H1 (cell line): ENCODE results near the gene ABLIM1. TPM values are rescaled to one million over a fixed set of nuclear protein-coding genes. Genes with fewer than 3 reads are reported as not detected.

Source experiments
- EGR1 ChIP-seq: IDR thresholded peaks from 2 replicates; pipeline ENCODE4 v1.6.1; 2011; ENCODE audit warnings: low read depth, low read length, borderline replicate concordance
- EP300 ChIP-seq, 2 experiments: IDR thresholded peaks; 1 replicate in 1 of 2; 2 replicates in 1 of 2; pipeline ENCODE4 v1.6.1; 2011 to 2012; ENCODE audit warnings: low read depth in 2 of 2, low read length in 2 of 2, mild to moderate bottlenecking in 2 of 2, borderline replicate concordance in 1 of 2, inconsistent platforms in 1 of 2, moderate library complexity in 1 of 2
- PHF8 ChIP-seq: fragments of 200-600 bp; sonication (generic); conservative IDR thresholded peaks from 2 replicates; pipeline ENCODE4 v1.7.1; 2012; ENCODE audit warnings: low read depth, mild to moderate bottlenecking, inconsistent platforms, low read length, moderate library complexity
- RNF2 ChIP-seq: fragments of 200-900, 300-1000 bp; sonication (generic); IDR thresholded peaks from 2 replicates; pipeline ENCODE4 v1.7.1; 2016; ENCODE audit warnings: borderline replicate concordance, low read depth, mild to moderate bottlenecking, antibody characterized with exemption, low read length; ENCODE audit not compliant: poor library complexity, severe bottlenecking; ENCODE audit errors: missing control alignments
- SRF ChIP-seq: IDR thresholded peaks from 2 replicates; pipeline ENCODE4 v1.6.1; 2011; ENCODE audit warnings: mild to moderate bottlenecking, low read depth, low read length, moderate library complexity
- SUZ12 ChIP-seq: fragments of 200-600 bp; sonication (generic); IDR thresholded peaks from 2 replicates; pipeline ENCODE4 v1.6.1; 2012; ENCODE audit warnings: mild to moderate bottlenecking, inconsistent platforms, low read length, moderate library complexity, mixed read lengths
- ZNF274 ChIP-seq: IDR thresholded peaks from 2 replicates; pipeline ENCODE4 v1.7.0; 2012; ENCODE audit warnings: low read length, borderline replicate concordance; ENCODE audit errors: extremely low read depth
- polyA plus RNA-seq, 7 experiments: library from polyadenylated mRNA; depleted of rRNA in 3 of 7; stranded (reverse) in 5 of 7; unstranded in 2 of 7; fragments of >200 nt in 5 of 7; fragments of 200-250 nt in 2 of 7; gene quantifications; 1 replicate in 5 of 7; 2 replicates in 1 of 7; 4 replicates in 1 of 7; pipeline versions ENCODE4 v1.2.1 to v1.2.3, GENCODE V29; 2011 to 2013; ENCODE audit warnings: missing spikeins in 2 of 7, mixed read lengths in 2 of 7
- total RNA-seq: library from RNA; stranded (reverse); fragmentation: NEBNext Ultra II Directional; extraction: Animal tissue kit (Norgen Biotek cat#: 25700); gene quantifications from 2 replicates; pipeline ENCODE4 v1.2.1, GENCODE V29; 2021
- TF ChIP-seq, protein P1 (sequence below): fragments of 300-600 bp; sonication (generic); IDR thresholded peaks from 2 replicates; pipeline ENCODE4 v1.7.1; 2012; ENCODE audit warnings: low read length, moderate library complexity, mild to moderate bottlenecking, inconsistent platforms; ENCODE audit not compliant: insufficient replicate concordance
- TF ChIP-seq, protein P2 (sequence below): IDR thresholded peaks from 2 replicates; pipeline ENCODE4 v1.6.1; 2012; ENCODE audit warnings: low read length, inconsistent platforms

The ABLIM1 gene
- total and polyA plus RNA-seq, 2 of the 8 experiments (the other 6 are each of a cell fraction or from before 2014, with no cell fraction given), result 51.2 to 51.7 TPM

DNA sequence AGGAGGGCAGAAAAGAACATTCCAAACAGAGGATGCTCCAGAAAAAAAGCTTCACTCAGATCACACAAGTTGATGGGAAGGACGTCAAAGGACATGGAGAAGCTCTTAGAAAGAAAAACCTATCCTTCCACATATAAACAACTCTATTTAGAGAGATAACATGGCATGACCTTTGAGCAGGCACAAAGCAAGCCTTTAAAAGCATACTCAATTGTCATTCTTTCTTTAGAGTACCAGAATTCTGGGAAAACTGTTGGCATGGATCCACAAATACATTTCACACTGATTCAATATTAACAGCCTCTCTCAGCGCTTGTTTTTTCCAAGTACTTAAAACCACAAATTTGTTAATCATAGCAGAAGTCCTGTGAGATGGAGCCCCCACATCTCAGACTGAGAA is 7.3 kb upstream of the ABLIM1 start (continued):
- TF ChIP-seq, protein P1, sequence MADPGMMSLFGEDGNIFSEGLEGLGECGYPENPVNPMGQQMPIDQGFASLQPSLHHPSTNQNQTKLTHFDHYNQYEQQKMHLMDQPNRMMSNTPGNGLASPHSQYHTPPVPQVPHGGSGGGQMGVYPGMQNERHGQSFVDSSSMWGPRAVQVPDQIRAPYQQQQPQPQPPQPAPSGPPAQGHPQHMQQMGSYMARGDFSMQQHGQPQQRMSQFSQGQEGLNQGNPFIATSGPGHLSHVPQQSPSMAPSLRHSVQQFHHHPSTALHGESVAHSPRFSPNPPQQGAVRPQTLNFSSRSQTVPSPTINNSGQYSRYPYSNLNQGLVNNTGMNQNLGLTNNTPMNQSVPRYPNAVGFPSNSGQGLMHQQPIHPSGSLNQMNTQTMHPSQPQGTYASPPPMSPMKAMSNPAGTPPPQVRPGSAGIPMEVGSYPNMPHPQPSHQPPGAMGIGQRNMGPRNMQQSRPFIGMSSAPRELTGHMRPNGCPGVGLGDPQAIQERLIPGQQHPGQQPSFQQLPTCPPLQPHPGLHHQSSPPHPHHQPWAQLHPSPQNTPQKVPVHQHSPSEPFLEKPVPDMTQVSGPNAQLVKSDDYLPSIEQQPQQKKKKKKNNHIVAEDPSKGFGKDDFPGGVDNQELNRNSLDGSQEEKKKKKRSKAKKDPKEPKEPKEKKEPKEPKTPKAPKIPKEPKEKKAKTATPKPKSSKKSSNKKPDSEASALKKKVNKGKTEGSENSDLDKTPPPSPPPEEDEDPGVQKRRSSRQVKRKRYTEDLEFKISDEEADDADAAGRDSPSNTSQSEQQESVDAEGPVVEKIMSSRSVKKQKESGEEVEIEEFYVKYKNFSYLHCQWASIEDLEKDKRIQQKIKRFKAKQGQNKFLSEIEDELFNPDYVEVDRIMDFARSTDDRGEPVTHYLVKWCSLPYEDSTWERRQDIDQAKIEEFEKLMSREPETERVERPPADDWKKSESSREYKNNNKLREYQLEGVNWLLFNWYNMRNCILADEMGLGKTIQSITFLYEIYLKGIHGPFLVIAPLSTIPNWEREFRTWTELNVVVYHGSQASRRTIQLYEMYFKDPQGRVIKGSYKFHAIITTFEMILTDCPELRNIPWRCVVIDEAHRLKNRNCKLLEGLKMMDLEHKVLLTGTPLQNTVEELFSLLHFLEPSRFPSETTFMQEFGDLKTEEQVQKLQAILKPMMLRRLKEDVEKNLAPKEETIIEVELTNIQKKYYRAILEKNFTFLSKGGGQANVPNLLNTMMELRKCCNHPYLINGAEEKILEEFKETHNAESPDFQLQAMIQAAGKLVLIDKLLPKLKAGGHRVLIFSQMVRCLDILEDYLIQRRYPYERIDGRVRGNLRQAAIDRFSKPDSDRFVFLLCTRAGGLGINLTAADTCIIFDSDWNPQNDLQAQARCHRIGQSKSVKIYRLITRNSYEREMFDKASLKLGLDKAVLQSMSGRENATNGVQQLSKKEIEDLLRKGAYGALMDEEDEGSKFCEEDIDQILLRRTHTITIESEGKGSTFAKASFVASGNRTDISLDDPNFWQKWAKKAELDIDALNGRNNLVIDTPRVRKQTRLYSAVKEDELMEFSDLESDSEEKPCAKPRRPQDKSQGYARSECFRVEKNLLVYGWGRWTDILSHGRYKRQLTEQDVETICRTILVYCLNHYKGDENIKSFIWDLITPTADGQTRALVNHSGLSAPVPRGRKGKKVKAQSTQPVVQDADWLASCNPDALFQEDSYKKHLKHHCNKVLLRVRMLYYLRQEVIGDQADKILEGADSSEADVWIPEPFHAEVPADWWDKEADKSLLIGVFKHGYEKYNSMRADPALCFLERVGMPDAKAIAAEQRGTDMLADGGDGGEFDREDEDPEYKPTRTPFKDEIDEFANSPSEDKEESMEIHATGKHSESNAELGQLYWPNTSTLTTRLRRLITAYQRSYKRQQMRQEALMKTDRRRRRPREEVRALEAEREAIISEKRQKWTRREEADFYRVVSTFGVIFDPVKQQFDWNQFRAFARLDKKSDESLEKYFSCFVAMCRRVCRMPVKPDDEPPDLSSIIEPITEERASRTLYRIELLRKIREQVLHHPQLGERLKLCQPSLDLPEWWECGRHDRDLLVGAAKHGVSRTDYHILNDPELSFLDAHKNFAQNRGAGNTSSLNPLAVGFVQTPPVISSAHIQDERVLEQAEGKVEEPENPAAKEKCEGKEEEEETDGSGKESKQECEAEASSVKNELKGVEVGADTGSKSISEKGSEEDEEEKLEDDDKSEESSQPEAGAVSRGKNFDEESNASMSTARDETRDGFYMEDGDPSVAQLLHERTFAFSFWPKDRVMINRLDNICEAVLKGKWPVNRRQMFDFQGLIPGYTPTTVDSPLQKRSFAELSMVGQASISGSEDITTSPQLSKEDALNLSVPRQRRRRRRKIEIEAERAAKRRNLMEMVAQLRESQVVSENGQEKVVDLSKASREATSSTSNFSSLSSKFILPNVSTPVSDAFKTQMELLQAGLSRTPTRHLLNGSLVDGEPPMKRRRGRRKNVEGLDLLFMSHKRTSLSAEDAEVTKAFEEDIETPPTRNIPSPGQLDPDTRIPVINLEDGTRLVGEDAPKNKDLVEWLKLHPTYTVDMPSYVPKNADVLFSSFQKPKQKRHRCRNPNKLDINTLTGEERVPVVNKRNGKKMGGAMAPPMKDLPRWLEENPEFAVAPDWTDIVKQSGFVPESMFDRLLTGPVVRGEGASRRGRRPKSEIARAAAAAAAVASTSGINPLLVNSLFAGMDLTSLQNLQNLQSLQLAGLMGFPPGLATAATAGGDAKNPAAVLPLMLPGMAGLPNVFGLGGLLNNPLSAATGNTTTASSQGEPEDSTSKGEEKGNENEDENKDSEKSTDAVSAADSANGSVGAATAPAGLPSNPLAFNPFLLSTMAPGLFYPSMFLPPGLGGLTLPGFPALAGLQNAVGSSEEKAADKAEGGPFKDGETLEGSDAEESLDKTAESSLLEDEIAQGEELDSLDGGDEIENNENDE, result no peak
- no peak for TF ChIP-seq RNF2
- no peak for TF ChIP-seq PHF8
- TF ChIP-seq, protein P2, sequence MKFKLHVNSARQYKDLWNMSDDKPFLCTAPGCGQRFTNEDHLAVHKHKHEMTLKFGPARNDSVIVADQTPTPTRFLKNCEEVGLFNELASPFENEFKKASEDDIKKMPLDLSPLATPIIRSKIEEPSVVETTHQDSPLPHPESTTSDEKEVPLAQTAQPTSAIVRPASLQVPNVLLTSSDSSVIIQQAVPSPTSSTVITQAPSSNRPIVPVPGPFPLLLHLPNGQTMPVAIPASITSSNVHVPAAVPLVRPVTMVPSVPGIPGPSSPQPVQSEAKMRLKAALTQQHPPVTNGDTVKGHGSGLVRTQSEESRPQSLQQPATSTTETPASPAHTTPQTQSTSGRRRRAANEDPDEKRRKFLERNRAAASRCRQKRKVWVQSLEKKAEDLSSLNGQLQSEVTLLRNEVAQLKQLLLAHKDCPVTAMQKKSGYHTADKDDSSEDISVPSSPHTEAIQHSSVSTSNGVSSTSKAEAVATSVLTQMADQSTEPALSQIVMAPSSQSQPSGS, result no peak
- no peak for TF ChIP-seq SUZ12
- no peak for TF ChIP-seq ZNF274
- TF ChIP-seq EP300 (IDR thresholded peaks at IDR 0.05; ENCODE audit: borderline replicate concordance in 1 of 2, low read depth in 2 of 2, low read length in 2 of 2), result no peak
- TF ChIP-seq EGR1, result no peak
- TF ChIP-seq SRF, result no peak
